Thyroid gland (tissue), 4 donors: ENCODE measurements around the gene ATXN3L. TPM values are rescaled to one million over a fixed set of nuclear protein-coding genes. Genes with fewer than 3 reads are reported as not detected.

Experiments
- DNase-seq, 2 donors: peaks; one replicate each; pipeline ENCODE4 v3.0.0-alpha.2; 2019
- H3K27ac ChIP-seq, 3 donors: fragments of 200-600 bp; sonication (generic); 1 replicate in 2 of 3; 2 replicates in 1 of 3; pipeline ENCODE4 v1.5.1; 2016 to 2019; ENCODE audit warnings: mild to moderate bottlenecking in 1 of 3, moderate library complexity in 1 of 3
- H3K27me3 ChIP-seq: fragments of 200-600 bp; sonication (generic); one replicate; pipeline ENCODE4 v1.5.1; 2019
- H3K36me3 ChIP-seq, 2 donors: fragments of 200-600 bp; sonication (generic); one replicate each; pipeline ENCODE4 v1.5.1; 2016 to 2019
- H3K4me1 ChIP-seq, 2 donors: fragments of 200-600 bp; sonication (generic); one replicate each; pipeline ENCODE4 v1.5.1; 2017 to 2019
- H3K4me3 ChIP-seq, 3 donors: fragments of 200-600 bp; sonication (generic); replicated peaks in 1 of 3; 1 replicate in 2 of 3; 2 replicates in 1 of 3; pipeline ENCODE4 v1.5.1; 2016; ENCODE audit warnings: mild to moderate bottlenecking in 1 of 3
- H3K9me3 ChIP-seq: fragments of 200-600 bp; sonication (generic); one replicate; pipeline ENCODE4 v1.5.1; 2017
- CTCF ChIP-seq, 6 experiments: fragments of 200-600 bp in 3 of 6; fragments of 450-650 bp in 3 of 6; sonication (generic) in 3 of 6; IDR thresholded peaks; one replicate each; pipeline ENCODE4 v1.5.1; 2016 to 2019; ENCODE audit warnings: antibody characterized with exemption in 6 of 6, mild to moderate bottlenecking in 2 of 6, inconsistent platforms in 1 of 6, moderate library complexity in 1 of 6
- POLR2A ChIP-seq, 2 donors: fragments of 450-650 bp; IDR thresholded peaks; one replicate each; pipeline ENCODE4 v1.6.1; 2017; ENCODE audit warnings: antibody characterized with exemption in 2 of 2, mild to moderate bottlenecking in 2 of 2, moderate library complexity in 1 of 2
- WGBS, 2 donors: methylation state at CpG; one replicate each; pipeline ENCODE4 v1.1.5; 2017; 5-methylcytosine and 5-hydroxymethylcytosine counted together
- intact Hi-C: fragments of 100-400 bp; cut with DNase I; formaldehyde crosslinking; loops from one replicate; pipeline ENCODE4 v1.15.1; 2023
- total RNA-seq, 4 donors: library from RNA; depleted of rRNA; stranded (reverse); fragments of >200 nt; gene quantifications; one replicate each; pipeline ENCODE4 v1.2.3, GENCODE V29; 2016

The ATXN3L gene
- total RNA-seq, 4 donors from 2014 or later, result not detected

- no peak overlapping the region for H3K4me3 ChIP-seq
- H3K27me3 ChIP-seq, result no peaks in the 10 kb centered on the region
- TF ChIP-seq CTCF (IDR thresholded peaks at IDR 0.05) (no peak), POLR2A (IDR thresholded peaks at IDR 0.05) (no peak)
- no peak overlapping the region for H3K27ac ChIP-seq
- intact Hi-C loops, result no loop called here
- H3K9me3 ChIP-seq, result no peaks in the 10 kb centered on the region
- WGBS, 2 donors, result 89 to 100% methylated on average over 2 of the region's 2 CpGs
- no peak for DNase-seq
- no peaks in the 10 kb centered on the region for H3K36me3 ChIP-seq
- H3K4me1 ChIP-seq, result no peaks in the 10 kb centered on the region
Observed at GRCh38 chrX:13330446-13330845, 10.6 kb upstream of the ATXN3L start.

GRCh38 chrX:13327666-13328065 is 7.8 kb upstream of the ATXN3L start:
- H3K4me1 ChIP-seq, result no peaks in the 10 kb centered on the region
- no peak overlapping the region for H3K27ac ChIP-seq
- no peaks in the 10 kb centered on the region for H3K9me3 ChIP-seq
- DNase-seq, result no peak
- no peaks in the 10 kb centered on the region for H3K27me3 ChIP-seq
- no peak for TF ChIP-seq CTCF (IDR thresholded peaks at IDR 0.05)
- TF ChIP-seq POLR2A (IDR thresholded peaks at IDR 0.05), result no peak
- no peaks in the 10 kb centered on the region for H3K36me3 ChIP-seq
- WGBS, 2 donors, result 96 to 97% methylated on average over 8 of the region's 8 CpGs
- intact Hi-C loops, result no loop called here
- no peak overlapping the region for H3K4me3 ChIP-seq

- no peak for DNase-seq
- intact Hi-C loops, result no loop called here
- Histone ChIP-seq H3K27ac (no peak overlapping the region), H3K36me3 (no peaks in the 10 kb centered on the region), H3K9me3 (no peaks in the 10 kb centered on the region), H3K4me3 (no peak overlapping the region), H3K4me1 (no peaks in the 10 kb centered on the region), H3K27me3 (no peaks in the 10 kb centered on the region)
- WGBS, 2 donors, result 81 to 86% methylated on average over 1 of the region's 1 CpG
- no peak for TF ChIP-seq CTCF (IDR thresholded peaks at IDR 0.05)
- no peak for TF ChIP-seq POLR2A (IDR thresholded peaks at IDR 0.05)
Observed at GRCh38 chrX:13323241-13323640, 3.4 kb upstream of the ATXN3L start.

GRCh38 chrX:13317366-13317765 is 2.5 kb downstream of the ATXN3L start:
- 93 to 94% methylated on average over 6 of the region's 6 CpGs for WGBS, 2 donors
- no peaks in the 10 kb centered on the region for H3K36me3 ChIP-seq
- no peaks in the 10 kb centered on the region for H3K4me1 ChIP-seq
- H3K27me3 ChIP-seq, result no peaks in the 10 kb centered on the region
- TF ChIP-seq CTCF (IDR thresholded peaks at IDR 0.05) (no peak), POLR2A (IDR thresholded peaks at IDR 0.05) (no peak)
- no peaks in the 10 kb centered on the region for H3K9me3 ChIP-seq
- intact Hi-C loops, result no loop called here
- DNase-seq, result no peak
- no peak overlapping the region for H3K27ac ChIP-seq
- H3K4me3 ChIP-seq, result no peak overlapping the region

GRCh38 chrX:13311560-13311959 is 8.3 kb downstream of the ATXN3L start:
- DNase-seq, result no peak
- intact Hi-C loops, result no loop called here
- Histone ChIP-seq H3K27me3 (peaks cover 5% of the 10 kb centered on the region), H3K36me3 (no peaks in the 10 kb centered on the region), H3K9me3 (no peaks in the 10 kb centered on the region), H3K4me3 (no peak overlapping the region), H3K4me1 (no peaks in the 10 kb centered on the region), H3K27ac (no peak overlapping the region)
- 93% methylated on average over 6 of the region's 6 CpGs for WGBS, 2 donors
- no peak for TF ChIP-seq CTCF (IDR thresholded peaks at IDR 0.05)
- no peak for TF ChIP-seq POLR2A (IDR thresholded peaks at IDR 0.05)
